Fibroblast of pulmonary artery (primary cell): ENCODE data around the gene SEZ6L.

Experiments used
- DNase-seq: peaks from one replicate; pipeline ENCODE4 v3.0.0-alpha.2; 2010; ENCODE audit warnings: low read depth
- H3K4me3 ChIP-seq: replicated peaks from 2 replicates; pipeline ENCODE4 v1.5.1; 2011; ENCODE audit warnings: low read depth, mild to moderate bottlenecking, control low read depth, low read length, moderate library complexity
- TF ChIP-seq, protein P1 (sequence below): IDR thresholded peaks from 2 replicates; pipeline ENCODE4 v1.5.1; 2011; ENCODE audit warnings: mild to moderate bottlenecking, control low read depth, low read length, inconsistent platforms; ENCODE audit errors: missing control alignments

Gene SEZ6L

DNA sequence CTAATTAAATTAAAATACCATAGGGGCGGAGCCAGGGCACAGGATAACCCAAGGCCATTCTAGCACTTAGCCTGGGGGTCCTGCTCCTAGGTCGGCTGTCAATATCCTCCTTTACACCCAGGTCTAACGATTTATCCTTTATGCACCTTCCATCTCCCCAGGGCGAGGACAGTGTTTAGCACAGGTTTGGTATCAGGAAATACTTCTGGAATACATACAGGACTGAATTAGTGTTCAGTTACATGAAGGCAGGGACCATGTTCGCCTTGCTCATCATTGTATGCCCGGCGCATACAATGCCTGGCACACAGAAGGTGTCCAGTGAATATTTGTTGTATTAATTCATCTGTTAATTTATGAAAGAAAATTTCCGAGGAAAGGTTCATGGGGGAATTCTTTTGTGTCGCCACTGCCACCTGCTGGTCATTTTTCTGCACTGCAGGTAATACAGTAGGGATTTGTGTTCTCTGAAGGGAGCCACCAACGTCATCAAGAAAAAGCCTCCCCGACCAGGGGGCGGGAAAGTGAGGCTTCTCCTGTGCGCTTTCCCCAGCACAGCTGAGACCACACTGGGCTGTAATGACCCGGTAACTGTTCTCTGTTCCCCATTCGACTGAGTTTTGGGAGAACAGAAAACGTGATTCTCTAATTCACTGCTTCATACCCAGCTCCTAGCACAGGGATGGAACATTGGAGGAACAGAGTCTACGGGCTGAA is 191.1 kb downstream of the SEZ6L start:
- peak; percentile 84 for DNase-seq
- TF ChIP-seq, protein P1, sequence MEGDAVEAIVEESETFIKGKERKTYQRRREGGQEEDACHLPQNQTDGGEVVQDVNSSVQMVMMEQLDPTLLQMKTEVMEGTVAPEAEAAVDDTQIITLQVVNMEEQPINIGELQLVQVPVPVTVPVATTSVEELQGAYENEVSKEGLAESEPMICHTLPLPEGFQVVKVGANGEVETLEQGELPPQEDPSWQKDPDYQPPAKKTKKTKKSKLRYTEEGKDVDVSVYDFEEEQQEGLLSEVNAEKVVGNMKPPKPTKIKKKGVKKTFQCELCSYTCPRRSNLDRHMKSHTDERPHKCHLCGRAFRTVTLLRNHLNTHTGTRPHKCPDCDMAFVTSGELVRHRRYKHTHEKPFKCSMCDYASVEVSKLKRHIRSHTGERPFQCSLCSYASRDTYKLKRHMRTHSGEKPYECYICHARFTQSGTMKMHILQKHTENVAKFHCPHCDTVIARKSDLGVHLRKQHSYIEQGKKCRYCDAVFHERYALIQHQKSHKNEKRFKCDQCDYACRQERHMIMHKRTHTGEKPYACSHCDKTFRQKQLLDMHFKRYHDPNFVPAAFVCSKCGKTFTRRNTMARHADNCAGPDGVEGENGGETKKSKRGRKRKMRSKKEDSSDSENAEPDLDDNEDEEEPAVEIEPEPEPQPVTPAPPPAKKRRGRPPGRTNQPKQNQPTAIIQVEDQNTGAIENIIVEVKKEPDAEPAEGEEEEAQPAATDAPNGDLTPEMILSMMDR: peak; percentile 88
- no peak overlapping the region for H3K4me3 ChIP-seq

DNA sequence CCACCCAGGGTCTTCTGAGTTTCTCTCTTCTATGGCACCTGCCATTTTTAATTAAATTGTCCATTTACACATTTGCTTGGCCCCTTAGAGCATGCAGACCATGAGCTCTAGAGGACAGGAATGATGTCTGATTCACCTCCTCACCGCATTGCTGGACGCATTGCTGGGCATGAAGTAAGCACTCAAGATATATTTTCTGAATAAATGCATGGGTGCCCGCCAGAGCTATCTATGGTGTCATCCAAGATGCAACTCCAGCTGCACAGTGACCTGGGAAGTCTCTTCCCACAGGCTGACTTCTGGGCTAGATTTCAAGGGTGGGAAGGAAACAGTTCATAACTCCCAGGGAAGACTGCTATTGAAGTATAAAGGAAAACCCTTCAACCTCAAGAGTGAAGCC is 193.2 kb downstream of the SEZ6L start:
- H3K4me3 ChIP-seq: no peak overlapping the region
- TF ChIP-seq, protein P1: no peak
- no peak for DNase-seq

DNA sequence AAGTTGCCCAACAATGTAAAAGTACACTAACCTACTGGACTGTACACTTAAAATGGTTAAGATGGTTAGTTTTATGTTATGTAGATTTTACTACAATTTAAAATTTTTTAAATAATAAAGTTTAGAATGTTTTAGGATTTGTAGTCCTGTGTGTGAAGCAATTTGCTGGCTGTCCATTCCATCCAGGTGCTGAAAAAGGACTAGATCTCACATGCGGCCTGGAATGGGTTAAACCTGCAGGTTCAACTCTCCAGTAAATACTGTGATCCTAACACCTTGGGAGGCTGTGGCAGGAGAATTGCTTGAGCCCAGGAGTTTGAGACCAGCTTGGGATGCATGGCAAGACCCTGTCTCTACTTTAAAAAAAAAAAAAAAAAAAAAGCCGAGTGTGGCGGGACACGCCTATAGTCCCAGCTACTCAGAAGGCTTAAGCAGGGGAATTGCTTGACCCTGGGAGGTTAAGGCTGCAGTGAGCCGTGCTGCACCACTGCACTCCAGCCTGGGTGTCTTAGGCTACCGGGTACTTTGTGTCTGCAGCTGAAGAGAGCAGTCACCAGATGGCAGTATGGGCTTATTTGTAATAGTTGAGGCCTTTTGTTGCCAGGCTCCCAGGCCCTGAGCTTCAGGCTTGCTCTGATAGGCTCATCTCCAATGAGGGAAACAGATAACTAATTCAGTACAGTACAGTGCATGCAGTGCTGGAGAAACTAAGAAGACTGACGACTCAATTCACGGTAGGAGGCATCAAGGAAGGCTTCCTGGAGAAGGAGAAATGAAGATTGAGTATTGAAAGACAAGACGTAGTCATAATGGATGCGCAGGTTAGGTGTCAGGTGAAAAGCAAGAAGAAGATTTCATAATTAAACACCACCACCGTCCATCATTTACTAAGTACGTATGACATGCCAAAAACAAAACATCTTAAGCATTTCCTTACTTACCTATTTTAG is 195.1 kb downstream of the SEZ6L start:
- TF ChIP-seq, protein P1: peak; percentile 80

DNA sequence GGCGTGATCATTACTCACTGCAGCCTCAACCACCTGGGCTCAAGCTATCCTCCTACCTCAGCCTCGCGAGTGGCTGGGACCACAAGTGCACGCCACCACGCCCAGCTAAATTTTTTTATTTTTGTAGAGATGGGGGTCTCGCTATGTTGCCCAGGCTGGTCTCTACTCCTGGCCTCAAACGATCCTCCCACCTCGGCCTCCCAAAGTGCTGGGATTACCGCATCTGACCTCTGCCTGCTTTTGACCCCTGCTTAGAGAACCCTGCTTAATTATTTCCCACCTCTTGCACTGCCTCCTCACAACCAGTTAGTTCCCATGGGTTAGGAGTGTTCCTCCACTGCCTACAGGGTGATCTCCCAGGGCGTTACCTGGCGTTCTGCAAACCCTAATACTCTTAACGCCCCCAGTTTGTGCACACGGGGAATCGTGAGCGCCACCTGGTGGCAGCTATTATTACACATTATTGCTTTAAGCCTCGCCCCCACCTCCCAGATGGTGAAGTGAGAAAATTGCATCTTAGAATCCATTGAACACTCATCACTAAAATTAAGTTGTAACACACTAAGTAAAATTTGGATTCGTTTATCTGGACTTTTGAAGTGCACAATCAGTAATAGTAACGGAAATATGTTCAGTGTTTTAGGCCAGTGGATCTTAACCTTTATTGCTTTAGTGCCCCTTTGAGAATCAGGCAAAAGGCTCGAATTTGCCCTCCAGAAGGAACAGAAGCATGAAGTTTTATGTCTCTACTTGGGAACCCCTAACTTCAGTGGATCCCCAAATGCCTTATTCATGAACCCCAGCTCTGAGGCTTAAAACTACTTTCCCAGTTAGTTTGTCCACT is 198.4 kb downstream of the SEZ6L start:
- no peak overlapping the region for H3K4me3 ChIP-seq
- TF ChIP-seq, protein P1: peak; percentile 84
- peak; percentile 59 for DNase-seq

More for the DNA sequence above, 195.1 kb downstream of the SEZ6L start:
- H3K4me3 ChIP-seq: no peak overlapping the region
- peak; percentile 88 for DNase-seq

DNA sequence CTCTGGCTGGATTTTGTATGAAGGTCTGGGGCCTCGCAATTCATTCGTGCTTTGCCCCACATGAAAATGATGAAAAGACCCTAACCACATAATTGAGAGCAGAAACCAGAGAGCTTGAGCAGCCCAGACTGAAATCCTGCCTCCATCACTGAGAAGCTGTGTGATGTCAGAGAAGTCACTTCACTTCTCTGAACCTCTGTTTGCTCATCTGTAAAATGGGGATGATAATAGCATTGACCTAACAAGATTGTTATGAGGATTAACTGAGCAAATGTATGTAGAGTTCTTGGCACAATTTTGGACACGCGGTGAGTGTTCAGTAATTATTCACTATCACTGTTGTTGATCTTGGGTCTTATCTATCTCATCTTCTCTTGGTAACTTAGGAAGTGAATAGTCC is 203.6 kb downstream of the SEZ6L start:
- TF ChIP-seq, protein P1: no peak
- no peak for DNase-seq
- H3K4me3 ChIP-seq: no peak overlapping the region

DNA sequence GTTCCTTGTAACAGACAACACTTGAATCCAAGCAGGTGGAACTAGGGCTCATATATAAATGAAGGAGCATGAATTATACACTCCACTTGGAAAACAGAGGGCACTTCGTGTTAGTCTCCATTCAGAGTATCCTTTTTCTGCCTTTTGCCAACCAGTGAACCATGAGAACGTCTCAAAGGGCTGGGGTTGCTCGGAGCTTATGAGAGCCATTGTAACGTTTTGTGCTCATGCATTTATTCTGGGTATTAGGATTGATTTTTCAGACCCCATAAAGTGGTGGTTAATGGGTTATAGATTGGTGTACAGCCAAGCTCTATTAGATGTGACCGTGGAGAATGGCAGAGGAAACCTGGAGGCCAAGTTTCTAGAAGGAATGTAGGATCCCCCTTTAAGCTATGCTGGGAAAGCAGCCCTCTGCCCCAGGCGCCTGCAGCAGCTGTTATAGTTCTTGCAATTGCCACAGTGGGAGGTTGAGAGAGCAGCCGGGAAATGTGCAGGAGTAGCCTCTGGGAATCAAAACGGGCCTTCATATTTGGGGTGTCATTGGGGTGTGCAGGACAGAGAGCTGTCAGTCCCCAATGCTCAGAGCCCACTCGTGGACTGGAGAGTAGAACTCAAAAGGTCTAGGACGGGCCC is 205.2 kb downstream of the SEZ6L start:
- TF ChIP-seq, protein P1: no peak
- DNase-seq: no peak
- no peak overlapping the region for H3K4me3 ChIP-seq
